ENCODE results near the gene WEE1. TPM values are rescaled to one million over a fixed set of nuclear protein-coding genes. Genes with fewer than 3 reads are reported as not detected.

Gene WEE1
- total RNA-seq, 1 experiment from 2014 or later = 120 TPM

Other genes with a start within 250 kb of the WEE1 start
- 188 and 204 TPM in 2 replicates for gene IPO7, start 189.0 kb upstream of the WEE1 start, total RNA-seq (2014; rRNA removed; shearing (Covaris generic))
- 25.5 and 27.8 TPM in 2 replicates for gene ZNF143, start 112.7 kb upstream of the WEE1 start, total RNA-seq (2014; rRNA removed; shearing (Covaris generic))
- 25.3 and 25.4 TPM in 2 replicates for gene SWAP70, start 90.4 kb downstream of the WEE1 start, total RNA-seq (2014; rRNA removed; shearing (Covaris generic))